Activated CD8-positive, alpha-beta T cell treated with anti-CD3 and anti-CD28 coated beads for 36 hours (primary cell): ENCODE data around the gene TNRC6B. TPM values are rescaled to one million over a fixed set of nuclear protein-coding genes. Genes with fewer than 3 reads are reported as not detected.
"Not testable (repeated sequence)": the region's sequence is repeated elsewhere in the genome, so short reads cannot be mapped to it uniquely, and the experiment has no call there.

Experiments used
- ATAC-seq: fragments of 200-7000 bp; cut with Tn5 transposase; one replicate; pipeline ENCODE4 v1.10.0; 2021; ENCODE audit warnings: mild to moderate bottlenecking, moderate library complexity
- CTCF ChIA-PET: fragments of 350-600 bp; sonication (Branson Sonifier 250); formaldehyde crosslinking; loops from one replicate; lab custom pipeline; 2021; ENCODE audit warnings: antibody characterized with exemption; lab: Charles Lee
- POLR2A ChIA-PET: fragments of 350-600 bp; sonication (Branson Sonifier 250); formaldehyde crosslinking; loops from one replicate; lab custom pipeline; 2021; ENCODE audit warnings: antibody characterized with exemption; lab: Charles Lee
- DNase-seq: peaks from one replicate; pipeline ENCODE4 v3.0.0-alpha.2; 2020
- H3K27ac Mint-ChIP-seq: one replicate; pipeline ENCODE4 v1.8.0; 2021; ENCODE audit warnings: mild to moderate bottlenecking, mixed read lengths
- H3K27me3 Mint-ChIP-seq: one replicate; pipeline ENCODE4 v1.8.0; 2021; ENCODE audit warnings: mixed read lengths
- H3K36me3 Mint-ChIP-seq: one replicate; pipeline ENCODE4 v1.8.0; 2021; ENCODE audit warnings: low read depth, mixed read lengths
- H3K4me1 Mint-ChIP-seq: one replicate; pipeline ENCODE4 v1.8.0; 2021; ENCODE audit warnings: low read depth, mixed read lengths
- H3K4me3 Mint-ChIP-seq: one replicate; pipeline ENCODE4 v1.8.0; 2021; ENCODE audit warnings: mild to moderate bottlenecking, moderate library complexity, mixed read lengths
- H3K9me3 Mint-ChIP-seq: one replicate; pipeline ENCODE4 v1.8.0; 2021; ENCODE audit warnings: mixed read lengths
- CTCF ChIP-seq: fragments of 200-600 bp; IDR thresholded peaks from one replicate; pipeline ENCODE4 v1.8.0; 2022; ENCODE audit warnings: antibody characterized with exemption, mild to moderate bottlenecking
- intact Hi-C: fragments of 100-400 bp; cut with micrococcal nuclease; formaldehyde crosslinking; loops from one replicate; pipeline ENCODE4 v1.10.0; 2022
- total RNA-seq, 2 experiments: library from RNA; stranded (reverse); gene quantifications; one replicate each; pipeline ENCODE4 v1.2.3, GENCODE V29; 2021

Gene TNRC6B
- total RNA-seq, 2 experiments from 2014 or later: 42.6 to 45.2 TPM

- ChIA-PET CTCF (interaction anchor here (0.8 kb wide), 1 partner anchor 10 kb away, joined by 3 read pairs; no protein-coding TSS in a partner anchor), POLR2A (interaction anchor here (0.6 kb wide), 2 partner anchors 50 to 108 kb away, joined by 3 read pairs; no protein-coding TSS in a partner anchor)
- H3K4me1 Mint-ChIP-seq: peaks cover 13% of the 10 kb centered on the region
- no peaks in the 10 kb centered on the region for H3K9me3 Mint-ChIP-seq
- DNase-seq (no peak), ATAC-seq (no peak)
- intact Hi-C loops: no loop called here
- no peaks in the 10 kb centered on the region for H3K36me3 Mint-ChIP-seq
- H3K4me3 Mint-ChIP-seq: no peak overlapping the region
- TF ChIP-seq CTCF: no peak
- no peaks in the 10 kb centered on the region for H3K27me3 Mint-ChIP-seq
- no peak overlapping the region for H3K27ac Mint-ChIP-seq
These were observed 20.3 kb upstream of the TNRC6B start for GRCh38 chr22:40157330-40157945.

- CTCF ChIA-PET: interaction anchor here (1.0 to 2.2 kb wide), 4 partner anchors 10 to 187 kb away, joined by 3 to 8 read pairs (median 6); partner anchors contain the start of gene TNRC6B
These were observed 16.5 kb upstream of the TNRC6B start for GRCh38 chr22:40161194-40161593.

GRCh38 chr22:40165537-40165936 lies 12.2 kb upstream of the TNRC6B start:
- CTCF ChIA-PET, ATAC-seq, POLR2A ChIA-PET, H3K27me3 Mint-ChIP-seq, H3K27ac Mint-ChIP-seq, DNase-seq, H3K4me3 Mint-ChIP-seq: not testable (repeated sequence)
- Mint-ChIP-seq H3K4me1 (peaks cover 16% of the 10 kb centered on the region), H3K9me3 (peaks cover 12% of the 10 kb centered on the region), H3K36me3 (peaks cover 27% of the 10 kb centered on the region)
- intact Hi-C loops: loop anchor here (5.0 kb wide), 1 partner anchor 88 kb away; no protein-coding TSS in a partner anchor

More at GRCh38 chr22:40161194-40161593, 16.5 kb upstream of the TNRC6B start:
- Mint-ChIP-seq H3K4me1 (peaks cover 7% of the 10 kb centered on the region), H3K27me3 (no peaks in the 10 kb centered on the region), H3K9me3 (peaks cover 9% of the 10 kb centered on the region), H3K36me3 (peaks cover 15% of the 10 kb centered on the region), H3K4me3 (no peak overlapping the region), H3K27ac (no peak overlapping the region)
- intact Hi-C loops: no loop called here
- POLR2A ChIA-PET: interaction anchor here (0.7 to 2.2 kb wide), 5 partner anchors 16 to 185 kb away, joined by 3 to 4 read pairs (median 3); partner anchors contain the start of genes ADSL and TNRC6B
- no peak for ATAC-seq
- no peak for TF ChIP-seq CTCF
- no peak for DNase-seq

GRCh38 chr22:40175611-40176244 lies 2.0 kb upstream of the TNRC6B start:
- ChIA-PET POLR2A (interaction anchor here (0.7 to 1.2 kb wide), 3 partner anchors 43 to 132 kb away, joined by 3 read pairs; no protein-coding TSS in a partner anchor), CTCF (no interaction called here)
- ATAC-seq (no peak), DNase-seq (no peak)
- TF ChIP-seq CTCF: no peak
- Mint-ChIP-seq H3K36me3 (peaks cover 6% of the 10 kb centered on the region), H3K4me1 (peaks cover 47% of the 10 kb centered on the region), H3K27me3 (no peaks in the 10 kb centered on the region), H3K27ac (peak overlapping the region; percentile 67), H3K4me3 (no peak overlapping the region), H3K9me3 (no peaks in the 10 kb centered on the region)
- intact Hi-C loops: loop anchor here (5.0 kb wide), 3 partner anchors 67 to 172 kb away; partner anchors contain the start of gene ADSL

- H3K36me3 Mint-ChIP-seq: peaks cover 6% of the 10 kb centered on the region
- H3K27me3 Mint-ChIP-seq: no peaks in the 10 kb centered on the region
- DNase-seq: peak; percentile 89
- peak overlapping the region; percentile 89 for H3K4me3 Mint-ChIP-seq
- peak overlapping the region; percentile 92 for H3K27ac Mint-ChIP-seq
- ChIA-PET CTCF (interaction anchor here (0.7 to 5.0 kb wide), 10 partner anchors 15 to 648 kb away, joined by 3 to 44 read pairs (median 4); partner anchors contain the start of gene ADSL), POLR2A (interaction anchor here (0.6 to 5.9 kb wide), 34 partner anchors 14 to 656 kb away, joined by 3 to 62 read pairs (median 4); no protein-coding TSS in a partner anchor)
- peak; percentile 69 for ATAC-seq
- intact Hi-C loops: loop anchor here (1.0 to 5.0 kb wide), 4 partner anchors 65 to 170 kb away; partner anchors contain the start of gene ADSL
- TF ChIP-seq CTCF: no peak
- no peaks in the 10 kb centered on the region for H3K9me3 Mint-ChIP-seq
- H3K4me1 Mint-ChIP-seq: peaks cover 49% of the 10 kb centered on the region
These were observed 596 bp upstream of the TNRC6B start for GRCh38 chr22:40176921-40177737.
